ENCODE measurements around the gene PSTPIP1.

Gene PSTPIP1

DNA sequence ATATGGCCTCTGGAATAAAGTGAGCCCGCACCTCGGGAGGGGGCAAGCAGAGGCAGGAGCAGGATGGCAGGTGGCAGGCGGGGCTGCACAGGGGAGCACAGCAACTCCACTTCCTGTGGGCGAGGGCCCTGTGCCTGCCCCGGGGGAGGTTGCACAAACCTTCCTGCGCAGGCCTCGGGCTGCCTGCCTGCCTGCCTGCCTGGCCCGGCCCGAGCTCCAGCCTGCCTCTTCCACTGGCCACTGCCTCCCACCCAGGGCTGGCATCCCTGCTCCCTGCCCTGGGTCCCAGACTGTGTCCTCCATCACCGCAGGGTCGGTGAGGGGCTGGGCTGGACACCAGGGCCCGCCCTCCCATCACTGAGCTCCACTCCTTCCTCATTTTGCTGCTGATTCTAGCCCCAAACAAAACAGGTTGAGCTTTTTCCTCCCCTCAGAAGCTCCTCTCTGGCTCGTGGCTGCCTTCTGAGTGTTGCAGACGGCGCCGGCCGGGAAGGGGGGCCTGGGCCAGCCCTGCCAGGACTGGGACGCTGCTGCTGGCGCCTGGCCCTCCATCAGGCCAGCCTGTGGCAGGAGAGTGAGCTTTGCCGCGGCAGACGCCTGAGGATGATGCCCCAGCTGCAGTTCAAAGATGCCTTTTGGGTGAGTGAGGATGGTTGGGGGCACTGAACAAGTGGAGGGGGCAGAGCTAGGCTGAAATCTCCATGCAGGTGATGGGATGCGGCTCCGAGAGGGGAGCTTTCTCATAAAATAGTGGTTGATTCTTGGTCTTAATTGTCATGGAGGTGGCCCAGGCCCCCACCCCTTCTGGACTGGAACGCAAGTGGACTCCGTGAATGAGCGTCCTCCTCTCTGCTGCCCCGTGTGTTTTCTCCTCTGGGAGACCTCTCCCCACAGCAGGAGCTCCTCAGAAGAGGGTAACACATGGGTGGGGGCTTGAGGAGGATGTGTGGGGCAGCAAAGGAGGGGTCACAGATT lies at the start of gene PSTPIP1:
PSTPIP1 (plus strand) TSS at position 156 of the 975 bp plus-strand sequence; CDS start at position 604, 448 bp downstream.
- DNase-seq, result no peak

DNA sequence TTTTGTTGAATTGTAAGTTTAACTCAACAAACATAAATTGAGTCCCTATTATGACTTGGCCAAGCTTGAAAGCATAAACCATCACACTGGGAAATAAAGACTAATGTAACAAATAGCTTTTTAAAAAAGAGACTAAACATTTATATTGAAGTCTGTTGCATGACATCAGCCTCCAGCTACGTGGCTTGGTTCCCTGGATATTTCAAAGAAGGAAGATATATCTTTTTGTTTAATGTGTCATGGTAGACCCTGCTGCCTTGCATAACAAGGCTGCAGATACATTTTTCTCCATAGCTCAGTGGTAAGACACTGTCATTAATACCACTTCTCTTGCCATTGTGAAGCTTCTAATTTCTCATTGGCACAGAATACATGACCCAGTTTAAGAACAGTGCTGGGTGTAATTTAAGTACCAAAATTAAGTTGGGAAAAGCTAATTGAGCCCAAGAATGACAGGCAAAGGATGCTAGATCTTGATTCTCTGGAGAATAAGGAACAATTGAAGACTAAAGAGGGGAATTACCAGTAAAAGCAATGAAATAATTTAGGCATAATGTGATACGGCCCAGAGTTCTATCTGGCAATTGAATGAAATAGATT lies 49.3 kb upstream of the PSTPIP1 start:
- peak; percentile 25 for DNase-seq

DNA sequence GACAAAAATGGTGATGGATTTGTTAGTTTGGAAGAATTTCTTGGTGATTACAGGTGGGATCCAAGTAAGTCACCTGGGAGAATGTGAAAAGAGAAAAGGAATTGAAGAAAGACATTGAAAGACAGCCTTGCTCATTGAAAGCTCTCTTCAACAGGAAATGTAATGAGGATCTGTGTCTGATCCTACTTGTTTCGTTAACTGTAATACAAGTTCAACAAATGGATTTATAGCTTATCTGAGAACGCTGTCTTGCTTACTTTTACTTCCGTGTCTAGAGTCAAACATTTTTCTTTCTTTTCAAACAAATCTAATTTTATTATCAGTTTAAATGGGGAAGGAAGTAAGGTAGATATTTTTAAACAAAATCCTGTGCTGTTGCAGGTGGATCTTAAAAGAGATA lies 47.5 kb upstream of the PSTPIP1 start:
- no peak for DNase-seq

DNA sequence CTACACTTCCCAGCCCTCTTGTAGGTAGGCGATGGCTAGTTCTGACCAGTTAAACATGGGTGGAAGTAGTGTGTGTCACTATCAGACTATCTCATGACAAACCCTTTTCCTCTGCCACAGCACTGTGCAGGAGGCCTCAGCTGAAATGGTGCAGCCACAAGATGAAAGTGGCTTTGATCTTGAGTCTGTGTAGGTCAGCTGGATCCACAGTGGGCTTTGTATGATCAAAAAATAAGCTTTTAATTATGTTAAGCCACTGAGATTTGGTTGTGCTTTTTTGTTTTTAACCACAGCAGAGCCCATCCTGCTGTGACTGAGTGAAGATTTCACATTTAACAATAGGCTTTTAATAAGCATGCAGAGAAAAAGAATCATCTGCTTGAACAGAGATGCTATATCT lies 43.7 kb upstream of the PSTPIP1 start:
- DNase-seq, result no peak

DNA sequence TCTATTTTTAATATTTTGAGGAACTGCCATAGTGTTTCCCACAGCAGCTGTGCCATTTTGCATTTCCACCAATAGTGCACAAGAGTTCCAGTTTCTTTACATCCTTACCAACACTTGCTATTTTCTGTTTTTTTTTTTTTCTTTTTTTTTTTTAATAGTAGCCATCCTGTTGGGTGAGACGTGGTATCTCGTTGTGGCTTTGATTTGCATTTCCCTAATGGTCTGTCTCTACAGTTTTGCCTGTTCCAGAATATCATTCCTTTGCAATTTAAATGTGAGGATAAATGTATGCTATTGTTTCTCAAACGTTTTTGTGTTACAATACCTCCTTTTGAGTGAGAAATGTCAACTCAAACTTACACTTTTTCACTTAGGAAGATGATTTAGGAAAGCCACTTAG lies 41.0 kb upstream of the PSTPIP1 start:
- DNase-seq, result no peak

DNA sequence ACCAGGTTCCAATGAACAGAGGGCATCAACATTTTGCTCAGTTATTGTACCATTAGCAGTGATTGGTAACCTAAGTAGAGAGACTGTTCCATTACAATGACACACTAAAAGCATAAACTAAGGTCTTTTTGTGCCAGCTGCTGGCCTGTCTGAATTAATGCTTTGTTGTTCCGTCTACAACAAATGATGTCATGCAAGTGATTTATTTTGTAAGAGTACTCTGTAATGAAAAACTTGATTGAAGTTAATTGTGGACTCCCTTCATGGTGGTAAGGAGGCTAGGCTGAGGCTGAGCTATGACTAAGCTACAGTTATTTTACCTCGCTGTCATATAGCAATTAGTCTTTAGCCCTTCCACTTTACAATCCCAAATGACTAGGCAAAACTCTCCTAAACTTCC lies 40.2 kb upstream of the PSTPIP1 start:
- DNase-seq, result peak; percentile 23

DNA sequence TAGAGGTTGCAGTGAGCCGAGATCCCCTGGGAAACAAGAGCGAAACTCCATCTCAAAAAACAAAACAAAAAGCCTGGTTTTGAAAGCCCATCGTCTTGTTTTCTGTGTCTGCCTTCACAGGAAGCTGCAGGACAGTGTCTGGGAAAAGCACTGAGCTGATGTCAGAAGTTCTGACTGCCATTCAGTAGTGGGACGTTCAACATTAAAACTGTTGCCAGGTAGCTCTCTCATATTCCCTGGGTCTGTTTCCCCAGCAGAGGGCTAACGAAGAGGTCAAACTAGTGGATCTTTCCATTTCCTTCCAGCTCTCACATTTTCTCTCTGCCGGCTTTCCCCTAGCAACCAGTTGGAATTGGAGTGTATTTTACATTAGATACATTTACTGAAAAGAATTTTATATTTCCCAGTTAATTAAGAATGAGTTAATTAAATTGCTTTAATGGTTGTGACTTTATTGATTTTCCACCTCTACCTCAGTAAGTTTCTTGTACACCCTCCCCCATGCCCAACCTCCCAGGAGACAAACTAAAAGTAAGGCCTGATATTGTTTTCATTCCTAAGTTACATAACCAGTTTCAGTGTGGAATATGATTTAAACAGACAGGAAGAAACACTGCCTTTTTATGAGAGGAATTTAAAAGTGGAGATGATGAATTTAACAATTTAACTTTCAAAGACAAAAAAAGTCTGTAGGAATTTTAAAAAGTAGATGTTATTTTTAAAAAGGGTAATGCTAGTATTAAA lies 33.5 kb upstream of the PSTPIP1 start:
- no peak for DNase-seq

DNA sequence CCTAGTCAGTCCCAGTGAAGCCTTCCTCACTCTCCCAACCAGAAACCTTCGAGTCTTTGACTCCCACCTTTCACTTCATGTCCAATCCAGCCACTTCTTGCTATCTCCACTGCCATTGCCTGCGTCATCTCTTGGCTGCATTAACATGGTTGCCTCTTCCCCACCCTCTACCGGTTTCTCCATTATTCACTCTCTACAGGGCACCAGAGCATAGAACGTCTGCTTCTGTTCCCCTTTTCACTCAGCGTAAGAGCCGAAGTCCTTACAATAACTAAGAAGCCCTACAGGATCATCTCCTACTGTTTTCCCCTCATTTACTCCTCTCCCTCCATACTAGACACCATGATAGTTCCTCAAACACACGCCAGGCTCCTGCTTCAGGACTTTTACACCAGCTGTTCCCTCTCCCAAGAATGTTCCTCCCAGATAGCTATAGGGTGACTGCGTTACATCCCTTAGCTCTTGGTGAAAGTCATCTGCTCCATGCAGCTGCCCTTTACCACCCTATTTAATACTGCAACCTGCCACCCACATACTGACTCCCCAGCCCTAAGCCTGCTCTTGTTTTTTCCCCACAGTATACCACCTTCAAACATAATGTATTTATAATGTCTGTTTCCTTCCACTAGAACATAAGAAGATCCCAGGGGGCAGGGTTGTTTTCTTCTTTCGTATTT lies 32.5 kb upstream of the PSTPIP1 start:
- no peak for DNase-seq

DNA sequence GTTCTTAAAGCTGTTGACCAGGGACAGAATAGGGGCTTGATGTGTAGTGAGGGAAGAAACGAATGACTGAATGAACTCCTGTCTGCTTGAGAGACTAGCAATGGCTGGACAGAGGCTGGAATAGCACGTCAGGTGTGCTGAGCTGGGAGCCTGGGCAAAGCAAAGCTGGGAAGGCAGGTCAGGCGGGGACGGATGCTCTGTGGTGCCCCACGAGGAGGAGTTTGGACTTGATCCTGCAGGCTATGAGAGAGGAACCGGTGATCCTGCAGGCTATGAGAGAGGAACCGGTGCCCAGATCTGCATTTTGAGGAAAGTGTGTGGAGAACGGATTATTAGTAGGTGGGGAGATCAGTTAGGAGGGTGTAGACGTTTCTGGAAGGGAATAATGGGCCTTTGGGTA lies 31.3 kb upstream of the PSTPIP1 start:
- no peak for DNase-seq

DNA sequence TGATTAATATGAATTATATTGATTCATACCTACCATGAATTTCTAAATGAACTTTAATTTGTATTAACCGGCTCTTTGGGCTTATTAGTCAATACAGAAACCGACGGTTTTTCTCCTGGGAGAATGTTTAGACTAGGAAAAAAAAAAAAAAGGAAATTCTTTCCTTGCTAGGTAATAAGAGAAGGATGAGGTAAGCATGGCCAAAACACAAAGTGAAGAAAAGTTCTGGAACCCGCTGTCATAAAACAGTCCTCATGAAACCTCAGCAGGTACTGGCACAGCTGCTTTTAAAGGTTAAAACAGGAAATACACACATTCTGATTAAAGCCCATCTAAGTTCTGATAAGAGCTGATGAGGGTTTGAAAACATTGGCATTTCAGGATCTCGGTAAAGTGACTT lies 30.8 kb upstream of the PSTPIP1 start:
- peak; percentile 14 for DNase-seq

DNA sequence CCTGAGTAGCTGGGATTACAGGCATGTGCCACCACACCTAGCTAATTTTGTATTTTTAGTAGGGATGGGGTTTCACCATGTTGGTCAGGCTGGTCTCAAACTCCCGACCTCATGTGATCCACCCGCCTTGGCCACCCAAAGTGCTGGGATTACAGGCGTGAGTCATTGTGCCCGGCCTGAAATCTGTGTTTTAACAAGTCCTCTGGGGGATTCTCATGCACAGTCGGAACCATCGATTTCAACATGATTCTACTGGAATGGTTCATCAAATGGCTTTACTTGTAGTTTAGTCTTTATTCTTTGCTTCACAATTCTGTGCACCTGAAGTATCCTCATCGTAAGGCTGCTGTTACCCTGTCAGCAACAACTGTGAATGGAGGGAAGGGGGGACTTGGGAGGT lies 28.9 kb upstream of the PSTPIP1 start:
- peak; percentile 17 for DNase-seq

DNA sequence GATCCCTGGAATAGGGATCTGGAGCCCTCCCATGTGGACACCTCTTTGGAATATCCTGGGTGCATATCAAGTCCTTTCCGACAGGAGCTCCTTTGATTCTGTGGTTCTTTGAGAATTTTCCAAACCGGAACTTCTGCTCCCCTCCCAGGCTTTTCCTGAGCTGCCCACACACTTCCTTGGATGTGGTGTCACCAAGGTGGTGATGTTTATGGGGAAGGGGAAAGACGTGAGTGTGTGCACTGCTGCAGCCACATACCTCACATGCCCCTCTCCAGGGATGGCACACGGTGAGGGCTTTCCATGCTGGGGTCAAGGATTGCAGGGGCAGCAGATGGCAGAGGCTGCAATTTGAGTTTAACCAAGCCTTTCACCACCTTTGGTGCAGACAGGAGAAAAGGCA lies 27.9 kb upstream of the PSTPIP1 start:
- DNase-seq, result no peak

DNA sequence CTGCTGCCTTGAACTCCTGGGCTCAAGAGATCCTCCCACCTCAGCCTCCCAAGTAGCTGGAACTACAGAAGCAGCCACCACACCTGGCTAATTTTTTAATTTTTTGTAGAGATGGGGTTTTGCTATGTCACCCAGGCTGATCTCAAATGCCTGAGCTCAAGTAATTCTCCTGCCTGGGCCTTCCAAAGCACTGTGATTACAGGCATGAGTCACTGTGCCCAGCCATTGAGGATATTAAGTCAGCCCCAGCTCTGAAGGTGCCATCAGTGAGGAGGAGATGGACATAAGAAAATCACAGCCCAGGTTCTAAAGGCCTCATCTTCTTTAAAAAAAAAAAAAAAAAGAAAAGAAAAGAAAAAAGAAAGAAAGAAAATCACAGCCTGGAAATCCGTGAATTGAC lies 26.6 kb upstream of the PSTPIP1 start:
- no peak for DNase-seq

DNA sequence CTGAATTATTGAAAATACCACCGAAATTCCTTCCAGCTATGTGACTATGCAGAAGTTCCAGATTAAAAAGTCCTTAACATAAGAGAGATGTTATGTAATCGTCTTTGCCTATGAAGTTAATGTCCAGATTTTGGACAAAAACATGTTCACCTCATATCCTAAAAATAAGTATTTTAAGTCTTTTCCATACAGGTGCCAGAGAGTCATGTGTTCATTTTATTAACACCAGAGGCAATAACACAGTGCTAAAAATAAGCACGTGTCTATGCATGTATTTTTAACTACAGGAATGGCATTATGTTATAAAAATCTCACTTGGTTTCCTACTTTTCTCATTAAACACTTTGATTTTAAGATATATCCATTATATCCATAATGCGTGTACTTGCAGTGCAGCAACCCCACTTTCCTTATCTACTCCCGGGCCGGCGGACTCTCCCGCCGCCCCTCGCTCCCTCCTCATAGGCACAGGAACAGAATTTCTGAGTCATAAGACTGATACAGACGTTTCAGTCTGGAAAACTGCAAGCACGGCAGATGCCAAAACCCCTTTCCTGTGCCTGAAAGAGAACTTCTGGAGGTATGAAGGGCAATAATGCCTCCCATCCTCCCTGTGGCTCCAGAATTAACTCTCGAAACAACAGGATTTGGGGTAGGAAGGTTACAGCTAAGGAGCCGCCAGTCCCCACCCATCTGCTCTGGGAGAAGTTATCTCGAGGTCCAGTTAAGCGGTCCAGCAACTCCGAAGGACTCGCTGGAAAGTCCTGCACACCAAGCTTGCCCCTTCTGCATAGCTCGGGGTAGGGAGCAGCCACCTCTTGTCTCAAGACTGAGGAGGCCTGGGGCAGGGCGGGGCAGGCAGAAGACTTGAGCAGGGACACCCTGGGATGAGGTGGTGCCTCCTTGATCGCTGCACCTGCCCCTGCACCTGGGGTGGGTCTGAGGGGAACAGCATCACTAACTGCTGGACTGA lies 22.3 kb upstream of the PSTPIP1 start:
- DNase-seq, result no peak

DNA sequence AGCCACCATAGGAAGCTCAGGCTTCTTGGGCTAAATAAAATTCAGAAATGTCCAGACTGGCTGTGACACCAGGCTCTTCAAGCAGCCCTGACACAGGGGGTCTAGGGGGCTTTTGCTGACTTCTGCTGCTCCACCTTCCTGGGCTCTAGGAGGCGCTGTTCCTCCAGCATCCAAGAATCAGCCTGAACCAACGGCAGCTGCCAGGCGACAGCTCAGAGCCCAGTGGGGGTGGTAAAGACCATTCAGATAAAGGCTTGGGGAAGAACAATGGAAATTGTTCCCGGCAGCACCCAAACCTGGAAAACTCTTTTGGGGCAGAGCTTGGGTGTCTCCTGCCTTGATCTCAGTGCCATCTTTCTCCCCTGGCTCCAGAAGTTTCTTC lies 21.6 kb upstream of the PSTPIP1 start:
- peak; percentile 49 for DNase-seq

DNA sequence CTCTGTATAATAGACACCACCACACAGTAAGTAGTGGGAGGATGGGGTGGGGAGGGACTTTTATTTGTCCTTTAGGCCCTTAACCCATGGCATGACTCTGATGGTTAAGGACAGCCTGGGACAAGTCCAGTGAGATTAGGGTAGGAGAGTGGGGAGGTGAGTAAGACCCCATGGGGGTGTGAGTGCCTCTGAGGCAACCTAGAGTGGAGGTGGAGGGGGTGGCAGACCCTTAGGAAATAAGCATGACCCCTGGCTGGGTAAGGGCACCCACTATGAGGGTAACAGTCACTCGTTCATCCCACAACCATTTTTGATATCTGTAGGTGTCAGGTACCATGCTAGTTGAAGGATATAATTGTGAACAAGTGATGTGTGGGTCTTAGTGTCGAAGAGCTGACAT lies 21.0 kb upstream of the PSTPIP1 start:
- no peak for DNase-seq

DNA sequence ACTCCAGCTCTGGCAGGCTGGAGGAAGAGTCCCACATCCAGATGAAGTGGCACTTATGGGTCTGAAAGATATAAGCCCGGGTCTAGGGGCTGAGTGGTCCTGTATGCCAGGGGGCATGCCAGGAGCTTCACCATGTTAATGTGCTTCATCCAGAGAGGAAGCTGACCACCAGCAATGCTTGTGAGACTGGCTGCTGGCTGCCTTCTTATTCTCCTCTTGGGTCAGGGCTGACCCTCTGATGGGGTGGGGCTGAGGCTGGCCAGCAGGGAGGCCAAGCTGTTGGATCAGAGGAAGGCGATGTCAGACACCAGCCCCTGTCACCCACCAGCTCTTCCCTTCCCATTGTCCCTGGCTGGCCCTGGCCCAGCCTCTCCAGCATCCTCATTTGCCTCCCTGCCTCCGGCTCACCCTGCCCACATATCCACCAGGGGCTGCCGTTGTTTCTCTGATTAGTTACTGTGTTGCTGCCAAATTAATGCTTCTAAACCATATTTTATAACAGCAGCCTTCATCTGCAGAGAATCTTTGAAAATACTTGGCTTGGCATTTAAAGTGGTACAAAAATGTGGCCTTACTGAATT lies 20.4 kb upstream of the PSTPIP1 start:
- DNase-seq, result no peak

DNA sequence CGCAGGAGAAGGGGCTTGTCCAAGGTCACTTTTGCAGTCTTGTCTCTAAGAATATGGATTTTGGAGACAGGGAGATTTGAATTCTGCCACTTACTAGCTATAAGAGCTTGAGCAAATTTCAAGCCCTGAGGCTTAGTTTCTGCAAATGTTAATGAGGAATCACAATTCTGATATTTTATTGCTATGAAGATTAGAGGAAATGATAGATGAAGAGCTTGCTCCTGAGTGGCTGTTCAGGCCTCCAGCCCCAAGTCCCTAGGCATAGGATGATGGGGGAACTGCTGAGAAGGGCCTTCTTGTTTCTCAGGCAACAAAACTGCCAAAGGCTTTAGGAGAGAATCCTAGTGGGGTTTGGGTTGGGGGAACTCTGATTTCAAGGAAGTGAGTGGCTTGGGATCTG lies 18.8 kb upstream of the PSTPIP1 start:
- DNase-seq, result no peak

DNA sequence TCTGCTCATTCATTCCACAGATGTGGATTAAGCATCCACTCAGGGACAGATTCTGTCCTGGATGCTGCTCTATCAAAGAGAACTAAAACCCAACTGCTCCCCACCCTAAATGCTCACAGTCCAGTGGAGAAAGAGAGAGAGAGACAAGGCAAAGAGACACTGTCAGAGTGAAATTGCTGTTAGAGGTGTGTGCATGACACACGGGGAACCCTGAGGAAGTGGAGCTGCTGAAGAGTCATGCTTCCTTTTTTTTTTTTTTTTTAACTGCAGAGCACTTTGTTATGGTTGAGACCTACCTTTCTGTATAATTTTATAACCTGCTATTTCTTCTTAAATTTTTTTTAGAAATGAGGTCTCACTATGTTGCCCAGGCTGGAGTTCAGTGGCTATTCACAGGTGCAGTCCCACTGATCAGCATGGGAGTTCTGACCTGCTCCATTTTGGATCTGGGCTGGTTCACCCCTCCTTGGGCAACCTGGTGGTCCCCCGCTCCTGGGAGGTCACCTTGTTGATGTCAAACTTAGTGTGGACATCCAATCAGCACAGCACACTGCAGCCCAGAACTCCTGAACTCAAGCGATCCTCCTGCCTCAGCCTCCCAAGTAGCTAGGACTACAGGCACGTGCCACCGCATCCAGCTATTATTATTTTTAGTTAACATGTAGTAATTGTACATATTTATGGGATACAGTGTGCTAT lies 18.2 kb upstream of the PSTPIP1 start:
- DNase-seq, result no peak

DNA sequence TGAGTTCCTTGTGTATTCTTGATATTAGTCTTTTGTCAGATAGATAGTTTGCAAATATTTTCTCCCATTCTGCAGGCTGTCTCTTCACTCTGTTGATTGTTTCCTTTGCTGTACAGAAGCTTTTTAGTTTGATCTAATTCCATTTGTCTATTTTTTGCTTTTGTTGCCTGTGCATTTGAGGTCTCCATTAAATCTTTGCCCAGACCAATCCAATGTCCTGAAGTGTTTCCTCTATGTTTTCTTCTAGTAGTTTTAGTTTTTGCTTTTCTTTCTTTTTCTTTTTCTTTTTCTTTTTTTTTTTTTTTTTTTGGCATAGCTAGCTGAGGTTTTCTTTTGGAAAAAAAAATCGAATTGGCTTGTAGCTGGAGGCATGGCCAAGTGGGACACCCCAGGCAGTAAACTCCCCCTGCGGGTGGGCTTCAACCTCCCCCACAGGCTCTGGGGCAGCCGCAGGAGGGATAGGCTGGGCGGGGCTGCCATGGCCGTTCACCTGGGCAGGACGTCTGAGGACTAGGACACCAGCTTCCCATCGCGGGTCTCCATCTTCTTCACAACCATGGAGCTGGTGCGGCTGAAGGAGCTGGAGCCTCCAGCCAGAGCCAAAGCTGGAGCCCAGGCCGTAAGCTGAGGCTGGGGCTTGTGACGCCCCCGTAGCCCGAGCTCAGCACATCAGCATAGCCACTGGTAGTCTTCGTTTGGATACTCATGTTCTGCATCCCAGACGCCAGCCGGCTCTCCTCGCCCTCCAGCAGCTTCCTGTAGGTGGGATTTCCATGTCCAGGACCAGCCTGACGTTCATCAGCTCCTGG lies 16.2 kb upstream of the PSTPIP1 start:
- no peak for DNase-seq

All from fibroblast of skin of right biceps (primary cell).